GM23248 (cell line): Measurements from ENCODE around the gene ABL2. TPM values are rescaled to one million over a fixed set of nuclear protein-coding genes. Genes with fewer than 3 reads are reported as not detected.

Experiments used
- DNase-seq: peaks from one replicate; pipeline ENCODE4 v3.0.0-alpha.2; 2015
- H2AFZ ChIP-seq: fragments of 200-600 bp; sonication (generic); 2 replicates; pipeline ENCODE4 v1.6.1; 2016; ENCODE audit warnings: antibody characterized with exemption
- H3F3A ChIP-seq: fragments of 200-600 bp; sonication (generic); 2 replicates; pipeline ENCODE4 v1.6.1; 2016; ENCODE audit warnings: mild to moderate bottlenecking, antibody characterized with exemption, mixed run types; ENCODE audit not compliant: insufficient read depth
- H3K27ac ChIP-seq: fragments of 200-600 bp; sonication (generic); 2 replicates; pipeline ENCODE4 v1.5.1; 2016; ENCODE audit warnings: mild to moderate bottlenecking
- H3K27me3 ChIP-seq: fragments of 200-600 bp; sonication (generic); replicated peaks from 2 replicates; pipeline ENCODE4 v1.6.1; 2016; ENCODE audit warnings: mild to moderate bottlenecking; ENCODE audit not compliant: insufficient read depth
- H3K36me3 ChIP-seq: fragments of 200-600 bp; sonication (generic); 2 replicates; pipeline ENCODE4 v1.6.1; 2016; ENCODE audit warnings: low read depth, mild to moderate bottlenecking
- H3K4me1 ChIP-seq: fragments of 200-600 bp; sonication (generic); 2 replicates; pipeline ENCODE4 v1.6.1; 2016; ENCODE audit warnings: mild to moderate bottlenecking; ENCODE audit not compliant: insufficient read depth
- H3K4me2 ChIP-seq: fragments of 200-600 bp; sonication (generic); one replicate; pipeline ENCODE4 v1.6.1; 2016; ENCODE audit warnings: mild to moderate bottlenecking; ENCODE audit not compliant: unreplicated experiment
- H3K4me3 ChIP-seq: fragments of 200-600 bp; sonication (generic); 2 replicates; pipeline ENCODE4 v1.5.1; 2016; ENCODE audit warnings: mild to moderate bottlenecking
- H3K79me2 ChIP-seq: fragments of 200-600 bp; sonication (generic); 2 replicates; pipeline ENCODE4 v1.6.1; 2016; ENCODE audit warnings: mild to moderate bottlenecking; ENCODE audit not compliant: insufficient read depth
- H3K9ac ChIP-seq: fragments of 200-600 bp; sonication (generic); 2 replicates; pipeline ENCODE4 v1.6.1; 2016; ENCODE audit warnings: mild to moderate bottlenecking
- H3K9me2 ChIP-seq: fragments of 200-600 bp; sonication (generic); 2 replicates; pipeline ENCODE4 v1.6.1; 2016; ENCODE audit warnings: mixed run types, mild to moderate bottlenecking, moderate library complexity; ENCODE audit not compliant: insufficient read depth
- H3K9me3 ChIP-seq: fragments of 200-600 bp; sonication (generic); one replicate; pipeline ENCODE4 v1.6.1; 2017; ENCODE audit warnings: low read depth
- H4K20me1 ChIP-seq: fragments of 200-600 bp; sonication (generic); 2 replicates; pipeline ENCODE4 v1.6.0; 2016; ENCODE audit not compliant: insufficient read depth
- EZH2 ChIP-seq: fragments of 200-600 bp; sonication (generic); IDR thresholded peaks from 2 replicates; pipeline ENCODE4 v1.6.1; 2018; ENCODE audit warnings: antibody characterized with exemption, mild to moderate bottlenecking; ENCODE audit not compliant: insufficient read depth, poor library complexity, severe bottlenecking
- EZH2phosphoT487 ChIP-seq: fragments of 200-600 bp; sonication (generic); IDR thresholded peaks from 2 replicates; pipeline ENCODE4 v1.6.1; 2018; ENCODE audit warnings: antibody characterized with exemption, moderate library complexity, mild to moderate bottlenecking, low read depth; ENCODE audit not compliant: insufficient read depth
- WGBS, 2 experiments: methylation state at CpG; one replicate each; pipeline ENCODE4 v1.1.6; 2015 to 2017; ENCODE audit warnings: low lambda C conversion rate in 2 of 2, low coverage in 1 of 2; ENCODE audit errors: missing lambda C conversion rate in 2 of 2; 5-methylcytosine and 5-hydroxymethylcytosine counted together
- in situ Hi-C: fragments of 300-500 bp; cut with MboI; formaldehyde crosslinking; loops from 2 replicates; pipeline ENCODE4 v1.15.0; 2020
- polyA plus RNA-seq: library from polyadenylated mRNA; unstranded; fragments of >200 nt; fragmentation: Nextera tagmentation; extraction: Ambion mirVana; gene quantifications from 2 replicates; pipeline ENCODE4 v1.2.1, GENCODE V29; 2016
- total RNA-seq: library from RNA; depleted of rRNA; stranded (reverse); fragments of >200 nt; shearing (Covaris generic); gene quantifications from 2 replicates; pipeline ENCODE4 v1.2.3, GENCODE V29; 2014

ABL2 gene
- total and polyA plus RNA-seq, 2 experiments from 2014 or later, result 13.2 to 38.6 TPM

DNA sequence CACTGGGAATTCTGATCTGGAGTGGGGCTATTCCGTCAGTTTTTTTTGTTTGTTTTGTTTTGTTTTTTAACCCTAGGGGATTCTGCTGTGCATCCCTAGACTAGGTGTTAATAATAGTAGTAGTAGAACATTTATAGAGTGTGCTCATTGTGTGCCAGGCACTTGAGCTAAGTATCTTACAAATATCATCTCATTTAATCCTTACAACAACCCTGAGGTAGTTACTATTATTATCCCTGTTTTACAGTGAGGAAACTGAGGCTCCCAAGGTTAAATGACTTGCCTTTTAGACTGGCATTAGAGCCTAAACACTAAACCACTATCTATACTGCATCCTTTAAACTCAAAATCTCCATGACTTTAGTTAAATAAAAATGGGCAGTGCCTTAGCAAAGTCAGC is 125.5 kb downstream of the ABL2 start:
- H2AFZ ChIP-seq, result no peak overlapping the region
- H3K79me2 ChIP-seq, result peaks cover 97% of the 10 kb centered on the region
- no peaks in the 10 kb centered on the region for H3K4me1 ChIP-seq
- no peak for DNase-seq
- no peaks in the 10 kb centered on the region for H3K9me3 ChIP-seq
- WGBS, 2 experiments, result 95 to 100% methylated on average over 1 of the region's 1 CpG
- TF ChIP-seq EZH2 (no peak), EZH2phosphoT487 (no peak)
- no peak overlapping the region for H3K9ac ChIP-seq
- no peak overlapping the region for H3K4me3 ChIP-seq
- H3F3A ChIP-seq, result peaks cover 63% of the 10 kb centered on the region
- in situ Hi-C loops, result no loop called here
- H4K20me1 ChIP-seq, result no peaks in the 10 kb centered on the region
- H3K27ac ChIP-seq, result no peak overlapping the region
- H3K27me3 ChIP-seq, result no peaks in the 10 kb centered on the region
- H3K4me2 ChIP-seq, result no peak overlapping the region
- H3K36me3 ChIP-seq, result peaks cover 82% of the 10 kb centered on the region
- no peaks in the 10 kb centered on the region for H3K9me2 ChIP-seq

GRCh38 chr1:179101566-179101965 is 127.9 kb downstream of the ABL2 start:
- H3K4me2 ChIP-seq, result no peak overlapping the region
- H3K79me2 ChIP-seq, result peaks cover 82% of the 10 kb centered on the region
- H3K9me3 ChIP-seq, result no peaks in the 10 kb centered on the region
- no peak for TF ChIP-seq EZH2
- TF ChIP-seq EZH2phosphoT487, result no peak
- H3K4me3 ChIP-seq, result no peak overlapping the region
- H3K27ac ChIP-seq, result no peak overlapping the region
- no peak overlapping the region for H3K9ac ChIP-seq
- H3K4me1 ChIP-seq, result no peaks in the 10 kb centered on the region
- no peaks in the 10 kb centered on the region for H3K9me2 ChIP-seq
- WGBS, 2 experiments, result 91 to 95% methylated on average over 4 of the region's 4 CpGs
- H2AFZ ChIP-seq, result no peak overlapping the region
- peak; percentile 46 for DNase-seq
- H3K36me3 ChIP-seq, result peaks cover 80% of the 10 kb centered on the region
- H4K20me1 ChIP-seq, result no peaks in the 10 kb centered on the region
- H3K27me3 ChIP-seq, result no peaks in the 10 kb centered on the region
- in situ Hi-C loops, result no loop called here
- peaks cover 76% of the 10 kb centered on the region for H3F3A ChIP-seq

DNA sequence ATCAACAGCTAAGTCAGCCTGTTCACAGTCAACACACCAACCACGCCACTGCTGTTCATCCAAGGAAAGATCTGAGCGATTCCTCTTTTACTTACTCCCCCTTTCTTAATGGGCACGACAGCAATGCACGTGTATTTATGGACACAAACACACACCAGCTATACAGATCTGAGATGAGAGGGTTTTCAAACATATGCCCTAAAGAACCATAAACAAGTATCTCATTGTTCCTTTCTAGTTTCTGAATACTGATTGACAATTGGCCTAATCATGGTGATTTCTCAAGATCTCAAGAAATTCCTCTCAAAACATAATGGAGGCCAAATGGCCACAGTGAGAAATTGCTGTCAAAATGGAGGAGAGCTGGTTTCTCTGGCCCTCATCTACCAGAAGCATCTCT is 129.6 kb downstream of the ABL2 start:
- Histone ChIP-seq H3K9me3 (no peaks in the 10 kb centered on the region), H3K27me3 (no peaks in the 10 kb centered on the region), H3K4me1 (no peaks in the 10 kb centered on the region), H3K79me2 (peaks cover 68% of the 10 kb centered on the region), H3F3A (peaks cover 77% of the 10 kb centered on the region), H3K4me2 (no peak overlapping the region), H3K9me2 (no peaks in the 10 kb centered on the region), H4K20me1 (no peaks in the 10 kb centered on the region), H3K9ac (no peak overlapping the region), H3K4me3 (no peak overlapping the region), H2AFZ (no peak overlapping the region), H3K27ac (no peak overlapping the region), H3K36me3 (peaks cover 81% of the 10 kb centered on the region)
- in situ Hi-C loops, result loop anchor here (25.0 kb wide), 1 partner anchor 237 kb away; no protein-coding TSS in a partner anchor
- DNase-seq, result no peak
- WGBS, 2 experiments, result 90 to 91% methylated on average over 4 of the region's 4 CpGs
- TF ChIP-seq EZH2phosphoT487, result no peak
- TF ChIP-seq EZH2, result no peak

GRCh38 chr1:179095924-179096323 is 133.6 kb downstream of the ABL2 start:
- peaks cover 38% of the 10 kb centered on the region for H3K79me2 ChIP-seq
- in situ Hi-C loops, result loop anchor here (25.0 kb wide), 1 partner anchor 241 kb away; no protein-coding TSS in a partner anchor
- no peaks in the 10 kb centered on the region for H3K9me2 ChIP-seq
- H3K4me2 ChIP-seq, result no peak overlapping the region
- H3K4me3 ChIP-seq, result no peak overlapping the region
- 95% methylated on average over 3 of the region's 3 CpGs for WGBS, 2 experiments
- no peak for TF ChIP-seq EZH2phosphoT487
- no peak for TF ChIP-seq EZH2
- no peak overlapping the region for H2AFZ ChIP-seq
- H3K27me3 ChIP-seq, result no peaks in the 10 kb centered on the region
- DNase-seq, result no peak
- H3K36me3 ChIP-seq, result peaks cover 82% of the 10 kb centered on the region
- no peak overlapping the region for H3K27ac ChIP-seq
- H3K9me3 ChIP-seq, result no peaks in the 10 kb centered on the region
- H3F3A ChIP-seq, result peaks cover 96% of the 10 kb centered on the region
- H4K20me1 ChIP-seq, result no peaks in the 10 kb centered on the region
- H3K9ac ChIP-seq, result no peak overlapping the region
- H3K4me1 ChIP-seq, result peaks cover 8% of the 10 kb centered on the region

GRCh38 chr1:179095377-179095776 is 134.1 kb downstream of the ABL2 start:
- Histone ChIP-seq H3F3A (peaks cover 96% of the 10 kb centered on the region), H4K20me1 (no peaks in the 10 kb centered on the region), H3K9me2 (no peaks in the 10 kb centered on the region), H3K9me3 (no peaks in the 10 kb centered on the region), H3K79me2 (peaks cover 33% of the 10 kb centered on the region), H3K4me3 (no peak overlapping the region), H3K4me1 (peaks cover 8% of the 10 kb centered on the region), H2AFZ (no peak overlapping the region), H3K9ac (no peak overlapping the region), H3K4me2 (no peak overlapping the region), H3K27ac (no peak overlapping the region), H3K36me3 (peaks cover 81% of the 10 kb centered on the region), H3K27me3 (no peaks in the 10 kb centered on the region)
- 90 to 93% methylated on average over 4 of the region's 4 CpGs for WGBS, 2 experiments
- in situ Hi-C loops, result loop anchor here (25.0 kb wide), 1 partner anchor 242 kb away; no protein-coding TSS in a partner anchor
- no peak for DNase-seq
- TF ChIP-seq EZH2 (no peak), EZH2phosphoT487 (no peak)
